ENCODE measurements around the gene HECA.

- TF ChIP-seq, protein P1, sequence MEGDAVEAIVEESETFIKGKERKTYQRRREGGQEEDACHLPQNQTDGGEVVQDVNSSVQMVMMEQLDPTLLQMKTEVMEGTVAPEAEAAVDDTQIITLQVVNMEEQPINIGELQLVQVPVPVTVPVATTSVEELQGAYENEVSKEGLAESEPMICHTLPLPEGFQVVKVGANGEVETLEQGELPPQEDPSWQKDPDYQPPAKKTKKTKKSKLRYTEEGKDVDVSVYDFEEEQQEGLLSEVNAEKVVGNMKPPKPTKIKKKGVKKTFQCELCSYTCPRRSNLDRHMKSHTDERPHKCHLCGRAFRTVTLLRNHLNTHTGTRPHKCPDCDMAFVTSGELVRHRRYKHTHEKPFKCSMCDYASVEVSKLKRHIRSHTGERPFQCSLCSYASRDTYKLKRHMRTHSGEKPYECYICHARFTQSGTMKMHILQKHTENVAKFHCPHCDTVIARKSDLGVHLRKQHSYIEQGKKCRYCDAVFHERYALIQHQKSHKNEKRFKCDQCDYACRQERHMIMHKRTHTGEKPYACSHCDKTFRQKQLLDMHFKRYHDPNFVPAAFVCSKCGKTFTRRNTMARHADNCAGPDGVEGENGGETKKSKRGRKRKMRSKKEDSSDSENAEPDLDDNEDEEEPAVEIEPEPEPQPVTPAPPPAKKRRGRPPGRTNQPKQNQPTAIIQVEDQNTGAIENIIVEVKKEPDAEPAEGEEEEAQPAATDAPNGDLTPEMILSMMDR (IDR thresholded peaks at IDR 0.05), result no peak
- no peak for TF ChIP-seq POLR2A (IDR thresholded peaks at IDR 0.05)
Observed at GRCh38 chr6:139159016-139159415, 24.1 kb downstream of the HECA start.
